Measurements from ENCODE around the gene NR1D1.

NR1D1 gene

DNA sequence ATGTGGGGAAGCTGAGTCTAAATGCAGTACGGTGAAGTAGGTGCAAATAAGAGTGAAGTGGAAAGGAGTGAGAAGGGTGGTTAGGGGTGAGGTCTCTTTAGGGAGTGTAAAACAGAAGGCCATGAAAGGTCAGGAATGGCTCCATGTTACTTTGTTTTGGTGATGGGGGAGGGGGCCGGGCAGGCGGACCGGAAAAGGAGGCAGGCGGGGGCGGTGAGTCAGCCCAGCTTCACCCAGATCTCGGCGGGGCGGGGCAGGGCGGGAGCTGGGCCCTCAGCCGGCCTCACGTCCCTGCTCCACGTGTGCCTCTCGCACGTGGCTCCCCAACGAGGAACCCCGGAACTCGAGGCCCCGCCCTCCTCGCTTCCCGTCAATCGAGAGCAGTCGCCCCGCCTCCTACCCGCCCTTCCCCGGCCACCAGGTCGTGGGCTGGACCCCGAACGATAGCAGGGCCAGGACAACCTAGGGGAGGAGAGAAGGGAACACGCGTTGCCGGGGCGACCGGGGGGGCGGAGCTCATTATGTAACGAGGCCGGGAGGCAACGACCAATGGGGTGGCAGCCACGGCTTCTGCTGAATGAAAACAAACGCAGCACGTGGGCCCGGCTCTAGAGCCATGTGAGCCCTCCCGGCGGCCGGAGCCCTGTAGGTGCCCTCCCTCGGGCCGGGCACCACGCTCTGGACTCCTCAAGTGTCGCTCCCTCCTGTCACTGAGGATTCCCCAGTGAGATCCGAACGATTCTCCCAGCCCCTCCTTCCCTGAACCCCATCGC, 1.4 kb downstream of the NR1D1 start (continued):
- TF ChIP-seq CTCF (tag by site-specific recombination; IDR thresholded peaks at IDR 0.05), result no peak
- TF ChIP-seq, protein P1, sequence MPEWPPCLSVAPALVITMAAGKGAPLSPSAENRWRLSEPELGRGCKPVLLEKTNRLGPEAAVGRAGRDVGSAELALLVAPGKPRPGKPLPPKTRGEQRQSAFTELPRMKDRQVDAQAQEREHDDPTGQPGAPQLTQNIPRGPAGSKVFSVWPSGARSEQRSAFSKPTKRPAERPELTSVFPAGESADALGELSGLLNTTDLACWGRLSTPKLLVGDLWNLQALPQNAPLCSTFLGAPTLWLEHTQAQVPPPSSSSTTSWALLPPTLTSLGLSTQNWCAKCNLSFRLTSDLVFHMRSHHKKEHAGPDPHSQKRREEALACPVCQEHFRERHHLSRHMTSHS (tag by site-specific recombination; IDR thresholded peaks at IDR 0.05), result no peak
- TF ChIP-seq ZNF26 (tag by site-specific recombination; IDR thresholded peaks at IDR 0.05), result no peak
- no peak for TF ChIP-seq ZNF514 (tag by site-specific recombination; IDR thresholded peaks at IDR 0.05)
- no peak for TF ChIP-seq TRIM28 (IDR thresholded peaks at IDR 0.05; ENCODE audit: borderline replicate concordance, low read length)
- TF ChIP-seq, protein P2, sequence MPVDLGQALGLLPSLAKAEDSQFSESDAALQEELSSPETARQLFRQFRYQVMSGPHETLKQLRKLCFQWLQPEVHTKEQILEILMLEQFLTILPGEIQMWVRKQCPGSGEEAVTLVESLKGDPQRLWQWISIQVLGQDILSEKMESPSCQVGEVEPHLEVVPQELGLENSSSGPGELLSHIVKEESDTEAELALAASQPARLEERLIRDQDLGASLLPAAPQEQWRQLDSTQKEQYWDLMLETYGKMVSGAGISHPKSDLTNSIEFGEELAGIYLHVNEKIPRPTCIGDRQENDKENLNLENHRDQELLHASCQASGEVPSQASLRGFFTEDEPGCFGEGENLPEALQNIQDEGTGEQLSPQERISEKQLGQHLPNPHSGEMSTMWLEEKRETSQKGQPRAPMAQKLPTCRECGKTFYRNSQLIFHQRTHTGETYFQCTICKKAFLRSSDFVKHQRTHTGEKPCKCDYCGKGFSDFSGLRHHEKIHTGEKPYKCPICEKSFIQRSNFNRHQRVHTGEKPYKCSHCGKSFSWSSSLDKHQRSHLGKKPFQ (tag by site-specific recombination; IDR thresholded peaks at IDR 0.05), result no peak
- TF ChIP-seq, protein P3, sequence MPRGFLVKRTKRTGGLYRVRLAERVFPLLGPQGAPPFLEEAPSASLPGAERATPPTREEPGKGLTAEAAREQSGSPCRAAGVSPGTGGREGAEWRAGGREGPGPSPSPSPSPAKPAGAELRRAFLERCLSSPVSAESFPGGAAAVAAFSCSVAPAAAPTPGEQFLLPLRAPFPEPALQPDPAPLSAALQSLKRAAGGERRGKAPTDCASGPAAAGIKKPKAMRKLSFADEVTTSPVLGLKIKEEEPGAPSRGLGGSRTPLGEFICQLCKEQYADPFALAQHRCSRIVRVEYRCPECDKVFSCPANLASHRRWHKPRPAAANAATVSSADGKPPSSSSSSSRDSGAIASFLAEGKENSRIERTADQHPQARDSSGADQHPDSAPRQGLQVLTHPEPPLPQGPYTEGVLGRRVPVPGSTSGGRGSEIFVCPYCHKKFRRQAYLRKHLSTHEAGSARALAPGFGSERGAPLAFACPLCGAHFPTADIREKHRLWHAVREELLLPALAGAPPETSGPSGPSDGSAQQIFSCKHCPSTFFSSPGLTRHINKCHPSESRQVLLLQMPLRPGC (tag by site-specific recombination; IDR thresholded peaks at IDR 0.05), result no peak
- peak; percentile 95 for TF ChIP-seq SP3 (tag by site-specific recombination; IDR thresholded peaks at IDR 0.05)
- peak; percentile 68; the same call in 1 of the 2 replicates for TF ChIP-seq ZNF692 (tag by site-specific recombination; IDR thresholded peaks at IDR 0.05)
- TF ChIP-seq, protein P4, sequence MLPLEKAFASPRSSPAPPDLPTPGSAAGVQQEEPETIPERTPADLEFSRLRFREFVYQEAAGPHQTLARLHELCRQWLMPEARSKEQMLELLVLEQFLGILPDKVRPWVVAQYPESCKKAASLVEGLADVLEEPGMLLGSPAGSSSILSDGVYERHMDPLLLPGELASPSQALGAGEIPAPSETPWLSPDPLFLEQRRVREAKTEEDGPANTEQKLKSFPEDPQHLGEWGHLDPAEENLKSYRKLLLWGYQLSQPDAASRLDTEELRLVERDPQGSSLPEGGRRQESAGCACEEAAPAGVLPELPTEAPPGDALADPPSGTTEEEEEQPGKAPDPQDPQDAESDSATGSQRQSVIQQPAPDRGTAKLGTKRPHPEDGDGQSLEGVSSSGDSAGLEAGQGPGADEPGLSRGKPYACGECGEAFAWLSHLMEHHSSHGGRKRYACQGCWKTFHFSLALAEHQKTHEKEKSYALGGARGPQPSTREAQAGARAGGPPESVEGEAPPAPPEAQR (tag by site-specific recombination; IDR thresholded peaks at IDR 0.05), result no peak
- TF ChIP-seq ZNF335 (tag by site-specific recombination; conservative IDR thresholded peaks at IDR 0.05), result peak; percentile 32
- TF ChIP-seq ZNF148 (tag by site-specific recombination; IDR thresholded peaks at IDR 0.05; ENCODE audit: borderline replicate concordance), result no peak
- no peak for TF ChIP-seq ZNF155 (tag by site-specific recombination; IDR thresholded peaks at IDR 0.05)
- no peak for TF ChIP-seq RBAK (tag by site-specific recombination; IDR thresholded peaks at IDR 0.05)
- no peak for TF ChIP-seq ZNF529 (tag by site-specific recombination; IDR thresholded peaks at IDR 0.05; ENCODE audit: insufficient replicate concordance)
- no peak for TF ChIP-seq ZNF423 (tag by site-specific recombination; IDR thresholded peaks at IDR 0.05)
- no peak for TF ChIP-seq HOXD13 (CRISPR knock-in tag; IDR thresholded peaks at IDR 0.05; ENCODE audit: borderline replicate concordance)
- TF ChIP-seq ZNF571 (tag by site-specific recombination; IDR thresholded peaks at IDR 0.05), result no peak
- TF ChIP-seq ZNF175 (tag by site-specific recombination; IDR thresholded peaks at IDR 0.05), result no peak
- TF ChIP-seq ZNF501 (tag by site-specific recombination; IDR thresholded peaks at IDR 0.05), result 0 out of 2 replicates have a peak, but pooled peaks have one; percentile 38
- peak; percentile 94 for TF ChIP-seq SP2 (tag by site-specific recombination; IDR thresholded peaks at IDR 0.05)
- 0 out of 2 replicates have a peak, but pooled peaks have one; percentile 22 for TF ChIP-seq ZBTB17 (tag by site-specific recombination; IDR thresholded peaks at IDR 0.05)
- TF ChIP-seq ZNF239 (tag by site-specific recombination; IDR thresholded peaks at IDR 0.05), result no peak
- no peak for TF ChIP-seq SETDB1 (IDR thresholded peaks at IDR 0.05; ENCODE audit: insufficient read length, low read length)
- no peak; the same call in 1 of the 2 replicates for TF ChIP-seq ZXDB (tag by site-specific recombination; IDR thresholded peaks at IDR 0.05)
- TF ChIP-seq ZNF174 (tag by site-specific recombination; IDR thresholded peaks at IDR 0.05), result no peak
- no peak for TF ChIP-seq ZNF658 (tag by site-specific recombination; IDR thresholded peaks at IDR 0.05)

All from HEK293 (cell line).